NCI-H2029 (cell line): Measurements from ENCODE around the gene CEBPB.

Source experiments
- DNase-seq: peaks from one replicate; lab custom pipeline; 2025; lab: John Stamatoyannopoulos, UW

Gene CEBPB

GRCh38 chr20:50229156-50229607 lies 38.6 kb downstream of the CEBPB start:
- no peak for DNase-seq

GRCh38 chr20:50230184-50230583 lies 39.6 kb downstream of the CEBPB start:
- no peak for DNase-seq

- no peak for DNase-seq
These were observed 40.4 kb downstream of the CEBPB start for GRCh38 chr20:50230871-50231560.

GRCh38 chr20:50231854-50232253 lies 41.2 kb downstream of the CEBPB start:
- no peak for DNase-seq

- no peak for DNase-seq
These were observed 42.2 kb downstream of the CEBPB start for GRCh38 chr20:50232651-50233324.

- no peak for DNase-seq
These were observed 42.9 kb downstream of the CEBPB start for GRCh38 chr20:50233325-50234212.

GRCh38 chr20:50234288-50234687 lies 43.7 kb downstream of the CEBPB start:
- DNase-seq = no peak

- no peak for DNase-seq
These were observed 46.7 kb downstream of the CEBPB start for GRCh38 chr20:50237349-50237748.

GRCh38 chr20:50238081-50238800 lies 47.6 kb downstream of the CEBPB start:
- no peak for DNase-seq

GRCh38 chr20:50240092-50240491 lies 49.5 kb downstream of the CEBPB start:
- no peak for DNase-seq

GRCh38 chr20:50242178-50242514 lies 51.5 kb downstream of the CEBPB start:
- DNase-seq = no peak
